ENCODE results near the gene HIBCH. TPM values are rescaled to one million over a fixed set of nuclear protein-coding genes. Genes with fewer than 3 reads are reported as not detected.
"Not testable (repeated sequence)": the region's sequence is repeated elsewhere in the genome, so short reads cannot be mapped to it uniquely, and the experiment has no call there.

Gene HIBCH
- total RNA-seq, 1 donor from 2014 or later = 64.0 TPM

DNA sequence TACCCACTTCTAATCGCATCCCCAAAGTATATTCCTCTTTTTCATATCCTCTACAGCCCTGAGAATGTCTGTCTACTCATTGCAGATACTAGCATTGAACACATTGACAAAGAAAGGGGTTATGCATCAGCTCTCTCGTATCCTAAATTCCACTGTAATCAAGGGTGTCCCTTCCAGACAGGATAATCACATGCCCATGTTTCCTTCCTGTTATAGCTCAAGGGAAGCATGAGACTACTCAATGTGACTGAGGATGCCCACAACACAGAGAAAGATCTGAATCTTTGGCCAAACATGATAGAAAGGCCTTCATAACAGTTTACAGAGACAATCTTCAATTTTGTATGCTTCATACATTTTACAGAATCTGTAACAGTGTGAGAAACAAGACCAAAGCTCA, 69.2 kb downstream of the HIBCH start:
- no peak for TF ChIP-seq CTCF (IDR thresholded peaks at IDR 0.05; ENCODE audit: unreplicated experiment)
- H3K9me3 Mint-ChIP-seq = no peaks in the 10 kb centered on the region
- no peak overlapping the region for H3K4me3 Mint-ChIP-seq
- H3K4me1 Mint-ChIP-seq = no peaks in the 10 kb centered on the region
- no peak for DNase-seq (ENCODE audit: low spot score in 2 of 2, unreplicated experiment in 2 of 2)
- no peaks in the 10 kb centered on the region for H3K27me3 Mint-ChIP-seq (ENCODE audit: low read depth)
- H3K36me3 Mint-ChIP-seq = peaks cover 29% of the 10 kb centered on the region
- no peak overlapping the region for H3K27ac Mint-ChIP-seq

GRCh38 chr2:190235551-190236075, 84.0 kb downstream of the HIBCH start:
- no peak overlapping the region for H3K27ac Mint-ChIP-seq
- H3K4me1 Mint-ChIP-seq = no peaks in the 10 kb centered on the region
- peaks cover 35% of the 10 kb centered on the region for H3K9me3 Mint-ChIP-seq
- TF ChIP-seq CTCF (IDR thresholded peaks at IDR 0.05; ENCODE audit: unreplicated experiment) = no peak
- H3K4me3 Mint-ChIP-seq = no peak overlapping the region
- H3K36me3 Mint-ChIP-seq = peaks cover 59% of the 10 kb centered on the region
- DNase-seq (ENCODE audit: low spot score in 2 of 2, unreplicated experiment in 2 of 2) = no peak
- no peaks in the 10 kb centered on the region for H3K27me3 Mint-ChIP-seq (ENCODE audit: low read depth)

DNA sequence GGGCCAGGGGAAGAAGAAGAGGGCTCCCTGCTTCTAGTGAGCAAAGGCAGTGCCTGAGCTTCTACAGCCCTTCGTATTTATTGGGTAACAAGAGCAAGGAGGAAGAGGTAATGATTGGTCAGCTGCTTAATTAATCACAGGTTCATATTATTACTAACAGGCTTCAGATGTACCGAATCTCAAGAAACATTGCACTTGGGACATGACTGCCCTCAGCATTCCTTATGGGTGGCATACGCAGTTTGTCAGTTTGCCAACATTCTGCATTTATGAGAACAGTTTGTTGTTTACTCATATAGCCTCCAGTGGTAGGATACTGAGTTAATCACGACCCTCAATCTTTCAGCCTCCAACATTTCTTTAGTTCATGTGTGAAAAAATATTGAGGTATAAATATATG, 84.5 kb downstream of the HIBCH start:
- H3K4me3 Mint-ChIP-seq = no peak overlapping the region

DNA sequence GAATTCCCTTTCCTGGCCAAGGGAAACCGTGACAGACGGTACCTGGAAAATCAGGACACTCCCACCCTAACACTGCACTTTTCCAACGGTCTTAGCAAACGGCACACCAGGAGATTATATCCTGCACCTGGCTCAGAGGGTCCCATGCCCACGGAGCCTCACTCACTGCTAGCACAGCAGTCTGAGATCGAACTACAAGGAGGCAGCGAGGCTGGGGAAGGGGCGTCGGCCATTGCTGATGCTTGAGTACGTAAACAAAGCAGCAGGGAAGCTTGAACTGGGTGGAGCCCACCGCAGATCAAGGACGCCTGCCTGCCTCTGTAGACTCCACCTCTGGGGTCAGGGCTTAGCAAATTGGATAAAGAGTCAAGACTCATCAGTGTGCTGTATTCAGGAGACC, 95.6 kb downstream of the HIBCH start:
- not testable (repeated sequence) for H3K4me3 Mint-ChIP-seq; DNase-seq (ENCODE audit: low spot score in 2 of 2, unreplicated experiment in 2 of 2); H3K4me1 Mint-ChIP-seq; H3K27me3 Mint-ChIP-seq (ENCODE audit: low read depth); H3K27ac Mint-ChIP-seq
- Mint-ChIP-seq H3K9me3 (peaks cover 36% of the 10 kb centered on the region), H3K36me3 (peaks cover 71% of the 10 kb centered on the region)

More for the DNA sequence above, 84.5 kb downstream of the HIBCH start:
- no peak for DNase-seq (ENCODE audit: low spot score in 2 of 2, unreplicated experiment in 2 of 2)
- Mint-ChIP-seq H3K36me3 (peaks cover 54% of the 10 kb centered on the region), H3K4me1 (no peaks in the 10 kb centered on the region), H3K9me3 (peaks cover 30% of the 10 kb centered on the region), H3K27ac (no peak overlapping the region), H3K27me3 (ENCODE audit: low read depth) (no peaks in the 10 kb centered on the region)
- TF ChIP-seq CTCF (IDR thresholded peaks at IDR 0.05; ENCODE audit: unreplicated experiment) = no peak

- Mint-ChIP-seq H3K9me3 (peaks cover 36% of the 10 kb centered on the region), H3K36me3 (peaks cover 65% of the 10 kb centered on the region)
- not testable (repeated sequence) for H3K27ac Mint-ChIP-seq; H3K4me1 Mint-ChIP-seq; H3K27me3 Mint-ChIP-seq (ENCODE audit: low read depth); H3K4me3 Mint-ChIP-seq; DNase-seq (ENCODE audit: low spot score in 2 of 2, unreplicated experiment in 2 of 2)
Observed at GRCh38 chr2:190222745-190223144, 96.9 kb downstream of the HIBCH start.

GRCh38 chr2:190221429-190221828, 98.2 kb downstream of the HIBCH start:
- no peak for DNase-seq (ENCODE audit: low spot score in 2 of 2, unreplicated experiment in 2 of 2)
- Mint-ChIP-seq H3K9me3 (peaks cover 33% of the 10 kb centered on the region), H3K27ac (no peak overlapping the region), H3K36me3 (peaks cover 55% of the 10 kb centered on the region), H3K4me1 (peaks cover 5% of the 10 kb centered on the region), H3K27me3 (ENCODE audit: low read depth) (no peaks in the 10 kb centered on the region), H3K4me3 (no peak overlapping the region)
- TF ChIP-seq CTCF (IDR thresholded peaks at IDR 0.05; ENCODE audit: unreplicated experiment) = no peak

- Mint-ChIP-seq H3K27ac (no peak overlapping the region), H3K4me3 (no peak overlapping the region), H3K9me3 (peaks cover 14% of the 10 kb centered on the region), H3K36me3 (peaks cover 36% of the 10 kb centered on the region), H3K27me3 (ENCODE audit: low read depth) (no peaks in the 10 kb centered on the region), H3K4me1 (peaks cover 21% of the 10 kb centered on the region)
- no peak for DNase-seq (ENCODE audit: low spot score in 2 of 2, unreplicated experiment in 2 of 2)
- no peak for TF ChIP-seq CTCF (IDR thresholded peaks at IDR 0.05; ENCODE audit: unreplicated experiment)
Observed at GRCh38 chr2:190219186-190219585, 100.4 kb downstream of the HIBCH start.
